ENCODE data around the gene INKA2.
"Not testable (repeated sequence)": the region's sequence is repeated elsewhere in the genome, so short reads cannot be mapped to it uniquely, and the experiment has no call there.

- TF ChIP-seq CTCF, EP300 (IDR thresholded peaks at IDR 0.05): not testable (repeated sequence)
These were observed 3.1 kb upstream of the INKA2 start for GRCh38 chr1:111742292-111742691.
